HFFc6 (cell line): ENCODE measurements around the gene IQCE. TPM values are rescaled to one million over a fixed set of nuclear protein-coding genes. Genes with fewer than 3 reads are reported as not detected.

Experiments
- DNase-seq: peaks from one replicate; pipeline ENCODE4 v3.0.0-alpha.2; 2018
- H3K27ac Mint-ChIP-seq: 2 replicates; pipeline ENCODE4 v1.8.0; 2020; ENCODE audit warnings: mild to moderate bottlenecking, mixed read lengths
- H3K27me3 Mint-ChIP-seq: 2 replicates; pipeline ENCODE4 v1.8.0; 2021; ENCODE audit warnings: mild to moderate bottlenecking, moderate library complexity, mixed read lengths; ENCODE audit not compliant: insufficient read depth
- H3K36me3 Mint-ChIP-seq: 2 replicates; pipeline ENCODE4 v1.8.0; 2021; ENCODE audit warnings: low read depth, mixed read lengths
- H3K4me1 Mint-ChIP-seq: 2 replicates; pipeline ENCODE4 v1.8.0; 2020; ENCODE audit warnings: low read depth, mixed read lengths
- H3K4me3 Mint-ChIP-seq: 2 replicates; pipeline ENCODE4 v1.8.0; 2020; ENCODE audit warnings: mild to moderate bottlenecking, moderate library complexity, mixed read lengths
- H3K9me3 Mint-ChIP-seq: 2 replicates; pipeline ENCODE4 v1.8.0; 2020; ENCODE audit warnings: mild to moderate bottlenecking, mixed read lengths
- total RNA-seq, 6 experiments: library from RNA; stranded (reverse); fragmentation: NEBNext Ultra II Directional; extraction: Animal tissue kit (Norgen Biotek cat#: 25700); gene quantifications; 2 replicates in 1 of 6; 3 replicates in 5 of 6; pipeline ENCODE4 v1.2.3, GENCODE V29; 2021
- TF ChIP-seq, protein P1 (sequence below): fragments of 200-600 bp; sonication (generic); IDR thresholded peaks from 2 replicates; pipeline ENCODE4 v1.5.0; 2021; ENCODE audit warnings: antibody characterized with exemption, mild to moderate bottlenecking

The IQCE gene
- total RNA-seq, 6 experiments from 2014 or later = 14.9 to 18.1 (median 17.0) TPM

GRCh38 chr7:2639695-2640481 lies 81.1 kb downstream of the IQCE start:
- Mint-ChIP-seq H3K36me3 (peaks cover 6% of the 10 kb centered on the region; the same call in 1 of the 2 replicates), H3K4me1 (peaks cover 44% of the 10 kb centered on the region), H3K27me3 (no peaks in the 10 kb centered on the region; the same call in 1 of the 2 replicates), H3K27ac (peak overlapping the region; percentile 87), H3K4me3 (no peak overlapping the region), H3K9me3 (no peaks in the 10 kb centered on the region)
- TF ChIP-seq, protein P1, sequence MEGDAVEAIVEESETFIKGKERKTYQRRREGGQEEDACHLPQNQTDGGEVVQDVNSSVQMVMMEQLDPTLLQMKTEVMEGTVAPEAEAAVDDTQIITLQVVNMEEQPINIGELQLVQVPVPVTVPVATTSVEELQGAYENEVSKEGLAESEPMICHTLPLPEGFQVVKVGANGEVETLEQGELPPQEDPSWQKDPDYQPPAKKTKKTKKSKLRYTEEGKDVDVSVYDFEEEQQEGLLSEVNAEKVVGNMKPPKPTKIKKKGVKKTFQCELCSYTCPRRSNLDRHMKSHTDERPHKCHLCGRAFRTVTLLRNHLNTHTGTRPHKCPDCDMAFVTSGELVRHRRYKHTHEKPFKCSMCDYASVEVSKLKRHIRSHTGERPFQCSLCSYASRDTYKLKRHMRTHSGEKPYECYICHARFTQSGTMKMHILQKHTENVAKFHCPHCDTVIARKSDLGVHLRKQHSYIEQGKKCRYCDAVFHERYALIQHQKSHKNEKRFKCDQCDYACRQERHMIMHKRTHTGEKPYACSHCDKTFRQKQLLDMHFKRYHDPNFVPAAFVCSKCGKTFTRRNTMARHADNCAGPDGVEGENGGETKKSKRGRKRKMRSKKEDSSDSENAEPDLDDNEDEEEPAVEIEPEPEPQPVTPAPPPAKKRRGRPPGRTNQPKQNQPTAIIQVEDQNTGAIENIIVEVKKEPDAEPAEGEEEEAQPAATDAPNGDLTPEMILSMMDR = no peak
- no peak for DNase-seq

DNA sequence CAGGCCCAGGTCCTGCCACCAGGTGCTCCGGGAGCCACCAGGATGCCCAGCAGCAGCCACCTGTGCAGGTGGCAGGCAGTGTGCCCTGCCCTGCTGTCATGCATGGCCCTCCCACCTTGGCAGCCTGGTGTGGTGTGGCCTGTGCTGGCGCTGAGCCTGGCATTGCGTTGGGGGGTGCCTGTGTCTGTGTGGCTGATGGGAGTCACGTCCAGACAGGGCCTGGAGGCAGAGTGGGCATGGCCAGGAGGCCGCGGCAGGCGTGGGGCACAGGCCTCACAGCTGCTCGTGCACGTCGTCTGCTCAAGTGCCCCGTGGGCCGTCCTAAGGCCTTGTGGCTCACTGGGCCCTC lies 81.7 kb downstream of the IQCE start:
- Mint-ChIP-seq H3K27ac (peak overlapping the region; percentile 94), H3K9me3 (no peaks in the 10 kb centered on the region), H3K4me1 (peaks cover 44% of the 10 kb centered on the region), H3K36me3 (peaks cover 6% of the 10 kb centered on the region; the same call in 1 of the 2 replicates), H3K4me3 (no peak overlapping the region), H3K27me3 (no peaks in the 10 kb centered on the region; the same call in 1 of the 2 replicates)
- DNase-seq = no peak
- TF ChIP-seq, protein P1 = no peak

GRCh38 chr7:2640846-2641316 lies 82.1 kb downstream of the IQCE start:
- no peaks in the 10 kb centered on the region; the same call in 1 of the 2 replicates for H3K27me3 Mint-ChIP-seq
- no peak for DNase-seq
- H3K4me3 Mint-ChIP-seq = peak overlapping the region; percentile 66
- H3K36me3 Mint-ChIP-seq = peaks cover 5% of the 10 kb centered on the region; the same call in 1 of the 2 replicates
- peaks cover 43% of the 10 kb centered on the region for H3K4me1 Mint-ChIP-seq
- no peaks in the 10 kb centered on the region for H3K9me3 Mint-ChIP-seq
- peak overlapping the region; percentile 94 for H3K27ac Mint-ChIP-seq
- TF ChIP-seq, protein P1 = no peak

DNA sequence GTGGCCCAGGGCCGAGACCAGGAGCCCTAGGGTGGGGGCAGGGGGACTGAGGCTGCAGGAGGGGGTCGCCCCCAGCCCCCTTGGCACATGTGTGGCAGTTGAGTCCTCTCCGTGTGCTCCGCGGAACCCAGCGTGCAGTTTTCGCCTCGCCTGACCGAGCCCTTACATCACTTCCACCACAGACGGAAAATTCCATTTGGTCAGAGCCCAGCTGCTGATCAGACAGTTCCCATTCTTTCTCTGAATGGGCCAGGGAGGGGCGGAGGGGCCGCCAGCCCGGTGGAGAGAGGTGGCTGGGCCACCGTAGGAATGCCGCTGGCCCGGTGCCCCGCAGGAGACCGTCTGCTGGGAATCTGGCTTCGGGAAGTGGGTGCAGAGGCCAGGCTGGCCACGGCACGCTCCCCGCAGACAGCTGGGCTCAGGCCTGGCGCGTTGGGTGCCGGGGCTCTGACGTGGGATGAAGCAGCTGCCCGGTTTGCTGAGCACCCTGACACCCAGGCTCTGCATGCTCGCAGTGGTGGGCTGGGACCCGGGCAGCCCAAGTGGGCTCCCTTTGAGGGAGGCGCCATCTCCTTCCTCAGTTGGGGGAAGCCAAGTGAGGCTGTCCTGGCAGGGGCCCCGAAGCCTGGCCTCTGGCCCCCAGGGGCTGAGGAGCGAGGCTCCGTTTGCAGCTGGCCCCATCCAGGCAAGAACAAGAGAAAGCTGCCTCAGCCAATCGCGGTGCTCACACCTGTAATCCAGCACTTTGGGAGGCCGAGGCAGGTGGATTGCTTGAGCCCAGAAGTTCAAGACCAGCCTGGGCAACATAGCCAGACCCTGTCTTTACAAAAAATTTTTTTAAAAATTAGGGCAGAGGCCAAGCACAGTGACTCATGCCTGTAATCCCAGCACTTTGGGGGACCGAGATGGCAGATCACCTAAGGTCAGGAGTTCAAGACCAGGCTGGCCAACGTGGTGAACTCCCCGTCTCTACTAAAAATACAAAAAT lies 82.9 kb downstream of the IQCE start:
- Mint-ChIP-seq H3K36me3 (no peaks in the 10 kb centered on the region), H3K27me3 (no peaks in the 10 kb centered on the region; the same call in 1 of the 2 replicates), H3K27ac (peak overlapping the region; percentile 94), H3K9me3 (no peaks in the 10 kb centered on the region), H3K4me3 (peak overlapping the region; percentile 66), H3K4me1 (peaks cover 35% of the 10 kb centered on the region)
- DNase-seq = peak; percentile 97
- TF ChIP-seq, protein P1 = no peak

GRCh38 chr7:2643386-2644219 lies 84.8 kb downstream of the IQCE start:
- no peaks in the 10 kb centered on the region for H3K9me3 Mint-ChIP-seq
- H3K36me3 Mint-ChIP-seq = no peaks in the 10 kb centered on the region
- H3K27ac Mint-ChIP-seq = no peak overlapping the region
- TF ChIP-seq, protein P1 = peak; percentile 38; the same call in 1 of the 2 replicates
- H3K4me3 Mint-ChIP-seq = no peak overlapping the region
- H3K27me3 Mint-ChIP-seq = no peaks in the 10 kb centered on the region; the same call in 1 of the 2 replicates
- H3K4me1 Mint-ChIP-seq = peaks cover 25% of the 10 kb centered on the region
- DNase-seq = no peak
